IPS DF 4.7 (cell line): ENCODE data around the gene MIDN.
"Not testable (repeated sequence)": the region's sequence is repeated elsewhere in the genome, so short reads cannot be mapped to it uniquely, and the experiment has no call there.

Experiments used
- DNase-seq: peaks from one replicate; pipeline ENCODE4 v3.0.0-alpha.2; 2013; ENCODE audit warnings: low spot score; ENCODE audit errors: extremely low read depth

Gene MIDN

DNA sequence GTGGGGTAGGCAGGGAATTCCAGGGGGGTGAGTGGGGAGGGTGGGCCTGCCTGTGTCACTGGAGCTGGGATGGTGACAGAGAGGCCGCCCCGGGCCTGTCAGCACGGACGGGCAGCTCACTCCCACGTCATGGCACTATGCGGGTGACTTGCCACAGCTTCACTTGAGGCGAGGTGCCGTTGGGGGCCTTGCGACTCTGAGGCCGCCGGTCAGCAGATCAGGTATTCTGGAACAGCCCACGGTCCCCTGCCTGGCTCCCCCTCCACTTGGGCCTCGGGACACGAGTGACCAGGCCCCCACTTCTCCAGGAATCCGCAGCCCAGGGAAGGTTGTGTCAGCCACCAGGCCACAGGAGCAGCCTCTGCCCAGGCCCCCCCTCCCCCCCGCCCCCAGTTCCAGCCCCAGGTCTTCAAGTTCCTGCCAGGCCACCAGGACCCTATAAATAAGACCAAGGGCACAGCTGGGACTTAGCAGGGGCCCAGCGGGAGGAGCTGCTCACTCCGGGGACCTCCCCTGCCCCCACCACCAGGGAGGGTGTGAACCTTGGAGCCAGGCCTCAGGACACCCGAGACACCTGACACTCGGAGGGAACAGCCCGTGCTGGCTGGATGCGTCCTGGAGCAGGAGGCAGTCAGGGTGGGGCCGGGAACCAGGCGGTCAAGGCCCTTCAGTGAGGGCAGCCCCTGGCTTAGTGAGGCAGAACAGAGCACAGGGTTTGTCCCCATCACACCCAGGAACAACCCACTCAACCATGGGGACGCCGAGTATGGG is 2.7 kb upstream of the MIDN start:
- DNase-seq = no peak

DNA sequence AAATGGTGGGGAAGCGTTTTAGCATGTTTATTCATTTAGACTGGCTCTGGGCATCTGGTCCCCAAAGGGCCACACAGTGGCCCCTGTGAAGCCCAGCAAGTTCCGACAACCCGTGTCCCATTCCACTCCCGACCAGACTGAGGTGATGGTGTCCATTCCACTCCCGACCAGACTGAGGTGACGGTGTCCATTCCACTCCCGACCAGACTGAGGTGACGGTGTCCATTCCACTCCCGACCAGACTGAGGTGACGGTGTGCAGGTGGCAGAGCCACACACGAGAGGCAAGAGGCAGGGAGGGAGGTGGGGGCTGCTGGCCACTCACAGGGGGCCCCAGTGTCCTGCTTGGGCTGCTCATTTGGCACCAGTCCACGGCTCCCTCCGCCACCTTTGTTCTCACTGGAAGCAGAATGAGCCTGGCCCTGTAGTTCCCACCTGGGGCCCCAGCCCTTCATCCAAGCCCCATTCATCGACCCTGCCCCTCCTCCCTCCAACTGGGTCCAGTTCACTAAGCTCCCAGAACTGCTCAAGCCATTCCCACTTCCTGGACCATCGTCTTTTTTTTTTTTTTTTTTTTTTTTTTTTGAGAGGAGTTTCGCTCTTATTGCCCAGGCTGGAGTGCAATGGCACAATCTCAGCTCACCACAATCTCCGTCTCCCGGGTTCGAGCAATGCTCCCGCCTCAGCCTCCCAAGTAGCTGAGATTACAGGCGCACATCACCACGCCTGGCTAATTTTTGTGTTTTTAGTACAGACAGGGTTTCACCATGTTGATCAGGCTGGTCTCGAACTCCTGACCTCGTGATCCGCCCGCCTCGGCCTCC is 1.9 kb upstream of the MIDN start:
- DNase-seq = not testable (repeated sequence)

DNA sequence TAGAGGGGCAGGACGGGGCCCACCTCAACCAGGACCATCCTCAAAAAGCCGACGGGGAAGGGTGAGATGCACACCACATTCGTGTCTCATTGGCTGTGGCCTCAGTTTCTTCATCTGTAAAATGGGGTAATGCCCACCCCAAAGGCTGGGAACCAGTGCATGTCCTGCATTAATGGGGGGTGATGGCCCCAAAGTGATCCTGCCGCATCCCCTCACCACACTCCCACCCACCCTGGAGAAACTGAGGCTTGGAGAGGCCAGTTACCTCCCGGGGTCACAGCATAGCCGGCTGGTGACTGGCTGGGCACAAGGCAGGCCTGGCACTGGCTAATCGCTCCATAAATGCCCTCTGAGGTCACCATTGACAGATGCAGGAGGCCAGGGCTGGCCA is 640 bp upstream of the MIDN start:
- DNase-seq = no peak

DNA sequence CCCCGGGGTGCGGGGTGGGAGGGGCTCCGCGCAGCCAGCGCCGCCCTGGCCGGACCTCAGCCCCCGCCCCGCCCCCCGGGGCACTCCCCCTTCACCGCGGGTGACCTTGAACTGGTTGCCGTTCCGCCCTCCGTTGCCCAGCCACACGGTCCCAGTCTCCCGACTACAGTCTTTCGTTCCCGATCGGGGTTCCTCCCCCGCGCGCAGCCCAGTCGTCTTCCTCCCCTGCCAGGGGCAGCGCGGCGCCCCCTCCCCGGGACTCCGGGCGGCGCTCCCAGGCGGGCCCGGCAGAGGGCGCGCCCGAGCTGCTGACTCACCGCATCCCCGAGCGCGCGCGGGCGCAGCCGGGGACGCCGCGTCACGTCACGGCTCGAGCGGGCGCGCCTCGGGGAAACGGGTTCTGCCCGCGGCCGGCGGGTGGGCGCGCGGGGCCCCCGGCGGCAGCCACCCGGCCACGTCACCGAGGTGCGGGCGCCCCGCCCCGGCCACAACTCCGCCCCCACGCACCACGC is 459 bp downstream of the MIDN start:
- no peak for DNase-seq

DNA sequence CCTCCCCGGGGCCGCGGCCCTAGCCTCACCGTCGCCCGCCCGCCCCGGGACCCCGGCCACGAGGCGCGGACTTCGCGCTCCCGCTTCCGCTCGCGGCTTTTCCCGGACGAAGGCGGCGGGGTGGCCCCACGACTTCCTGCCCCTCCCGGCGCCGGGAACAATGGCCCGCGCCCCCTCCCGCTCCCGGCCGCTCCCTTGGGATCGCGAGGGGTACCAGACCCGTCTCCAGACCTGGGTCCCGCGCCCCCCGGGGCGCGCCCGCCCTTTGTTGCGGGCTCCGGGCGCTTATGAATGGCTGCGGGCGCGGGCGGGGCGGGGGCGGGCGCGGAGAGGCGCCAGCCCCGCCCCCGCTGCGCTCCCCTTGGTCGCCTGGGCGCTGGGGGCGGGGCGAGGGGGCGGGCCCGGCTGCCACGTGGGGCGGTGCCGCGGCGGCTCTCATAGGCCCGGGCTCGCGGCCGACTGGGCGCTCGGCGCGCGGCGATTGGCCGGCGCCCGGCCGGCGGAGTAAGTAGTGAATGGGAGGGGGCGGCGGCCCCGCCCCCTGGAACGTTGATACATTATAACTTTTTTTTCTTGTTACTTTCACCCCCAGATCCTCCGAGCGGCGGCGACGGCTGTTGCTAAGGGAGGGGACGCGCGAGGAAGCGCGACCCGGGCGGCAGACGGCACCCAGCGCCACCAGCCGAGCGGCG is 1.1 kb downstream of the MIDN start:
- DNase-seq = no peak

- no peak for DNase-seq
Observed at GRCh38 chr19:1249990-1250436, 1.6 kb downstream of the MIDN start.

- no peak for DNase-seq
Observed at GRCh38 chr19:1250437-1251260, 2.3 kb downstream of the MIDN start.

GRCh38 chr19:1251330-1252220 is 3.2 kb downstream of the MIDN start:
- DNase-seq = no peak

DNA sequence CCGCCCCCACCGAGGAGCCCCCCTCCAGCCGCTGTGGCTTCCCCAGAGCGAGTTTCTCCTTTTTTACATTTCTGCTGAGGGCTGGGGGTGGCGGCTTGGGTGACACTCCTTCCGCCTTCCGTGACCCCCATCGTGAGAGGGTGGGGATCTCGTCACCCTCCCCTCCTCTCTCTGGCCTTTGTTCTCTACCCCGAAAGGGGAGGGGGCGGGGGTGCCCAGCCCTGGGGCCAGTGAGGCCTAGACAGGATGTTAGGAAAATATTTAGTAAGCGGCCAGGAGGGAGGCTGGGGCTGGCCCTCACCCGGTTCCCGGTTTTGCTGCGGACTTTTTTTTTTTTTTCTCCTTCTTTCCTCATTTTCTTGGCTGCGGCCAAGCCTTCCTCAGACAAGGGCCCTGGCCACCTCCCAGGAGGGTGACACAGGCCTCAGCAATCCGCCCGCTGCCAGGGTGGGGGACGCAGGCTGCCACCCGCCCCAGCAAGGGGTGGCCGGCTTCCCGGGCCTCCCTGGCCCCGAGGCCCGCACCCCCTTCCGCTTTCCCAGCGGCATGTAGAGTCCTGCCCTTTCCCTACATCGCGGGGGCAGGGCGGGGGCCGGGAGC is 3.9 kb downstream of the MIDN start:
- DNase-seq = no peak

DNA sequence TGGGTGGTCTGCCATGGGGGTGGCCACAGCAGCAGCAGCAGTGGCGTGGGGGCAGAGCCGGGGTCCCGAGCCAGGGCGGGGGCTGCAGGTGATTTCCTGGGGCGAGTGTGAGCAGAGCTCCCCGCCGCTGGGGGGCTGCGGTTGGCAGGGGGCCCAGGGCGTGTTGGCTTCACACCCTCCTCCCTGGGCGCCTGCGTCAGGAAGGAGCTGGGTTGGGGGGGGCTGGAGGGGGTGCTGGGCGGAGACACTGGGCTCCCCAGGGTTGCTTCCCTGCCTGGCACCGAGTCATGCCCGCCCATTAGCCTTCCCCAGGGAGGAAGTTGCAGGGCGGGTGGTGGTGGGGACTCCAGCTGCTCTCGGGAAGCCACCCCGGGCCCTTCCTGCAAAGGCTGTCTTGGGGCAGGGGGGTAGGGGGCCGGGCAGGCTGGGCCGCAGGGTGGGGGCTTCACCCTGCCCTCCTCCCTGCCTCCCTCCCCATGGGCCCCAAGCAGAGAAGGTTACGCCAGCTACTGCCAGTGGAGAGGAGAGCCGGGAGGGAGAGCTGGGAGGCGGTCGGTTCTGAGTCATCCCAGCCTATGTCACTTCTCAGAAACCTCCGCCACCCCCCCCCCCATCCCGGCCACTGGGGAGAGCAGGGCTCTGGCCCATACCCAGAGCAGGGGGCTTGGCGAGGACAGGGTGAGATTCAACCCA is 4.6 kb downstream of the MIDN start:
- DNase-seq = no peak

- no peak for DNase-seq
Observed at GRCh38 chr19:1253514-1254080, 5.2 kb downstream of the MIDN start.

- DNase-seq = no peak
Observed at GRCh38 chr19:1254081-1254527, 5.7 kb downstream of the MIDN start.

GRCh38 chr19:1254530-1255185 is 6.3 kb downstream of the MIDN start:
- no peak for DNase-seq

GRCh38 chr19:1255186-1256161 is 7.1 kb downstream of the MIDN start:
- no peak for DNase-seq

GRCh38 chr19:1256646-1257474 is 8.5 kb downstream of the MIDN start:
- DNase-seq = no peak
